GM12891 (cell line): ENCODE data around the gene ALK.

Source experiments
- POLR2AphosphoS5 ChIP-seq: IDR thresholded peaks from 2 replicates; pipeline ENCODE4 v1.6.1; 2011; ENCODE audit warnings: low read depth, low read length, control low read depth
- TAF1 ChIP-seq: IDR thresholded peaks from 2 replicates; pipeline ENCODE4 v1.6.1; 2011; ENCODE audit warnings: low read depth, low read length, control low read depth

GRCh38 chr2:29218071-29218470, 703.3 kb downstream of the ALK start:
- TF ChIP-seq TAF1 (no peak), POLR2AphosphoS5 (no peak)
